ENCODE results near the gene CTSV.
"Not testable (repeated sequence)": the region's sequence is repeated elsewhere in the genome, so short reads cannot be mapped to it uniquely, and the experiment has no call there.

Gene CTSV

GRCh38 chr9:97000139-97000787, 38.7 kb downstream of the CTSV start:
- DNase-seq (ENCODE audit: low spot score); H3K36me3 Mint-ChIP-seq (ENCODE audit: low read depth); H3K4me3 Mint-ChIP-seq; H3K27me3 Mint-ChIP-seq (ENCODE audit: low read depth); H3K27ac Mint-ChIP-seq; H3K9me3 Mint-ChIP-seq: not testable (repeated sequence)
- H3K4me1 Mint-ChIP-seq (ENCODE audit: low read depth), result peaks cover 17% of the 10 kb centered on the region

GRCh38 chr9:96999733-97000132, 39.2 kb downstream of the CTSV start:
- not testable (repeated sequence) for H3K27me3 Mint-ChIP-seq (ENCODE audit: low read depth); H3K4me3 Mint-ChIP-seq; DNase-seq (ENCODE audit: low spot score); H3K36me3 Mint-ChIP-seq (ENCODE audit: low read depth); H3K9me3 Mint-ChIP-seq; H3K27ac Mint-ChIP-seq
- H3K4me1 Mint-ChIP-seq (ENCODE audit: low read depth), result peaks cover 17% of the 10 kb centered on the region

DNA sequence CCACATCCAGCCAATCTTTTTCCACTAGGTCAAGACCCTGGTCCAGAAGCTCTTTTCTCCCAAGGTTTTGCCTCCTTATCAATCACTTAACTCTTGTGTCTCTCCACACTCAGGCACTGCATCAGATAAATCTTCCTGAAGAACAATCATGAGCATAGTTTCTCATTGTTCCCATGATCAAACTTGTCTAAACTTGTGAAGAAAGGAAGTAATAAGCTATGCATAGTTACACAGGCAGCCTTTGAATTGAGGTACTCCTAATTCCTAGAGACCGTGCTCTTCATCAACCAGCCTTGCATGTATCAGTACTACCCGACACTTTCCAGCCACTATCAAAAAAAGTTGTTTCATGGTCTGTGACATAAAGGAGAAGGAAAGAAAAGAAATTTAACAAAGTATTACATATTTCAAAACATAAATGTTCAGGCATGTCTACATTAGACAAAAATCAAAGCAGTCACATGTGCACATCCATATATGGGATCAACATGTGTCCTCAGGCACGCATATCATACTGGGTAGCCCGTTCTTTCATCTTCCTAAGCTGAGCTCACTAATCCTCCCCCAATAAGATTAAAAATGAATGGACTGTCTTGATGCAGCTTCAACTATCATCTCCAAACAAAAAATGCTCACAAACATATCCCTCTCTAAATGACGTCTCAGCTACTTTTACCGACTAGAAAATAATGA, 41.8 kb downstream of the CTSV start:
- not testable (repeated sequence) for H3K27me3 Mint-ChIP-seq (ENCODE audit: low read depth); DNase-seq (ENCODE audit: low spot score); H3K27ac Mint-ChIP-seq; H3K9me3 Mint-ChIP-seq; H3K36me3 Mint-ChIP-seq (ENCODE audit: low read depth); H3K4me3 Mint-ChIP-seq
- H3K4me1 Mint-ChIP-seq (ENCODE audit: low read depth), result peaks cover 12% of the 10 kb centered on the region

GRCh38 chr9:96994531-96995016, 44.4 kb downstream of the CTSV start:
- not testable (repeated sequence) for H3K27me3 Mint-ChIP-seq (ENCODE audit: low read depth); H3K4me3 Mint-ChIP-seq; H3K36me3 Mint-ChIP-seq (ENCODE audit: low read depth); H3K9me3 Mint-ChIP-seq; DNase-seq (ENCODE audit: low spot score); H3K27ac Mint-ChIP-seq
- H3K4me1 Mint-ChIP-seq (ENCODE audit: low read depth), result peaks cover 12% of the 10 kb centered on the region

DNA sequence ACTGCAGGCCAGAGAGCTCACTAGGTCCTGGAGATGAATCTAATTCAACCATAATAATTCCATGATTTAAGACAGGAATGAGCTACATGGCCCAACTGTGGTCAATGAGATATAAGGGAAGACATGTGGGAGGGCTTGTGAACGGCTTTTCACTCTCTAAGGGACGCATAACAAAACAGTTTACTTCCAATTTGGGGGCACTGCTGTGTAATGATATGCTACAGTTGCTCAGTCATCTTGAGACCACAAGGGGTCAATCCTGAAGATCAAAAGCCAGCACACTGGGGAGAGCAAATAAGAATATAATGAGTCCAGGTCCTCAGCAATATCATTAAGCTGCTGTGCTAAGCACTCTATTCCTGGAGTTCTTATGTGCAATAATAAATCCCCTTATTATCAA, 46.6 kb downstream of the CTSV start:
- not testable (repeated sequence) for H3K27me3 Mint-ChIP-seq (ENCODE audit: low read depth); H3K36me3 Mint-ChIP-seq (ENCODE audit: low read depth); H3K4me3 Mint-ChIP-seq; H3K9me3 Mint-ChIP-seq; H3K27ac Mint-ChIP-seq; DNase-seq (ENCODE audit: low spot score)
- peaks cover 12% of the 10 kb centered on the region for H3K4me1 Mint-ChIP-seq (ENCODE audit: low read depth)

GRCh38 chr9:96989747-96990318, 49.1 kb downstream of the CTSV start:
- H3K9me3 Mint-ChIP-seq; H3K27me3 Mint-ChIP-seq (ENCODE audit: low read depth); DNase-seq (ENCODE audit: low spot score); H3K27ac Mint-ChIP-seq; H3K36me3 Mint-ChIP-seq (ENCODE audit: low read depth); H3K4me3 Mint-ChIP-seq: not testable (repeated sequence)
- peaks cover 14% of the 10 kb centered on the region for H3K4me1 Mint-ChIP-seq (ENCODE audit: low read depth)

DNA sequence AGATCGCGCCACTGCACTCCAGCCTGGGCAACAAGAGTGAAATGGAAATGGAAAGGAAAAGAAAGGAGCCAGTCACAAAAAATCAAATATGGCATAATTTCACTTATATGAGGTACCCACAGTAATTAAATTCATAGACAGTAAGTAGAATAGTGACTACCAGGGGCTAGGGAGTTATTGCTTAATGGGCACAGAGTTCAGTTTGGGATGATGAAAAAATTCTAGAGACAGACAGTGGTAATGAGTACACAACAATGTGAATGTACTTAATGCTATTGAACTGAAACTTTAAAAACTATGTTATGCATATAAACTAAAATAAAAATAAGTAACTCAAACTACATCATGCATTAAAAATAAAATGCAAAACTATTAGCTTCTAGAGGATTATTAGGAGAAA, 54.1 kb downstream of the CTSV start:
- H3K9me3 Mint-ChIP-seq, result not testable (repeated sequence)

GRCh38 chr9:96984139-96984538, 54.8 kb downstream of the CTSV start:
- DNase-seq (ENCODE audit: low spot score); H3K9me3 Mint-ChIP-seq; H3K4me3 Mint-ChIP-seq; H3K27ac Mint-ChIP-seq; H3K36me3 Mint-ChIP-seq (ENCODE audit: low read depth); H3K4me1 Mint-ChIP-seq (ENCODE audit: low read depth); H3K27me3 Mint-ChIP-seq (ENCODE audit: low read depth): not testable (repeated sequence)

More for the DNA sequence above, 54.1 kb downstream of the CTSV start:
- H3K27me3 Mint-ChIP-seq (ENCODE audit: low read depth); H3K4me1 Mint-ChIP-seq (ENCODE audit: low read depth); H3K36me3 Mint-ChIP-seq (ENCODE audit: low read depth); H3K27ac Mint-ChIP-seq; DNase-seq (ENCODE audit: low spot score); H3K4me3 Mint-ChIP-seq: not testable (repeated sequence)

GRCh38 chr9:96983496-96984122, 55.3 kb downstream of the CTSV start:
- not testable (repeated sequence) for H3K27ac Mint-ChIP-seq; DNase-seq (ENCODE audit: low spot score); H3K27me3 Mint-ChIP-seq (ENCODE audit: low read depth); H3K4me3 Mint-ChIP-seq; H3K4me1 Mint-ChIP-seq (ENCODE audit: low read depth); H3K36me3 Mint-ChIP-seq (ENCODE audit: low read depth); H3K9me3 Mint-ChIP-seq
